ENCODE results near the gene CCDC12. TPM values are rescaled to one million over a fixed set of nuclear protein-coding genes. Genes with fewer than 3 reads are reported as not detected.

CCDC12 gene
- total RNA-seq, 1 donor from 2014 or later = 28.6 TPM

DNA sequence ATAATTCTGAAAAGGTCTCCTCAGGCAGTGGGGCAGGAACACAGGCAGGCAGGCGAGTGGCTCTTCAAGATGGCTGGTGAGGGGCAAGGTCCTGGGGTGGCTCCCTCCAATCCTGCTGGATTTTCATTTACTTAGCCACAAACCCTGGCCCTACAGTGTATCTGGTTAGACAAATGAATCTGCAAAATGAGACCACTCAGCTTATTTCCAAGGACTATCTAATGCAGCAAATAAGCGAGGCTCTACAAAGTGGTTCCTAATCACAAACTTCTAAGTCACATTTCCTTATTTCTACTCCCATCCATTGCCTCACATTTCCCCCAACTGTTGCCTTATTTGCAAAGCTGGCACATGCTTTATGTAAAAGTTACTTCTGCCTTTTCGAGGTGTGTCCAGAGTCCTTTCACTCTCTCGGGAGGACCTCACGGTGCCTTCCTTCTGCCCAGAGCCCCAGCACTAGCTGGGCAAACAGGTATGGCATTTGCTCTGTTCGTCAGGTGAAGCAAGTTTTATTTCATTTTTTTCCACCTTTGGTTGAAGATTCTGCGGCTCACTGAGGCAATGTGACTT, 40.5 kb downstream of the CCDC12 start:
- no peak for DNase-seq

DNA sequence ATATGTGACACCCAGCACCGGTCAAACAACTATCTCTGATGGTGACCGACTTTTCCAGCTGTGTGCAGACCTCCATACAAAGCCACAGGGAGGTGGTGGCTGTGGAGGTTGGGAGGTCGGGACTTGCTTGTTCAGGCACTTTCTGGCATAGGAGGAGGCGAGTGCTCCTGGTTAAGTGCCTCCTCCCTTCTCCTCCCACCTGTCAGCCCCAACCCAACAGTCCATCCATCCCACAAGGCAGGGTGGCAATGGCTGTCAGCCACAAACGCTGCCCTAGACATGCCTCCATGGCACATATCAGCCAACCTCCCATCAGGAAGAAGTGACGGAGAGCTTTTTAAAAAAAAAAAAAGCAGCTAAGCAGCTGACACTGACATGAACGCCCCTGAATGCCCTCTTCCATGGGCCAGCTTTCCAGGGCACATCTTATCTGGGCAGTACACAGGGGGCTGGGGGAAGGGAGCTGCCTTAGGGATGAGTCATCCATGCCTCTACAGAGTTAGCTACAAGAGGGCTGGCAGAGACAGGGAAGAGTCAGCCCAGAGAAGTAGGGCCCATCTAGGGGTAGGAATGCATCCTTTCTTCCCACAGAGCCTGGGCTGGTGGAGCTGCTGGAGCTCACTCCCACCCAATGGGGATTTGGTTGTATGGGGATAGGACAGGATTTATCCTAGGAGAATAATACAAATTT, 41.2 kb downstream of the CCDC12 start:
- DNase-seq = peak; percentile 94

DNA sequence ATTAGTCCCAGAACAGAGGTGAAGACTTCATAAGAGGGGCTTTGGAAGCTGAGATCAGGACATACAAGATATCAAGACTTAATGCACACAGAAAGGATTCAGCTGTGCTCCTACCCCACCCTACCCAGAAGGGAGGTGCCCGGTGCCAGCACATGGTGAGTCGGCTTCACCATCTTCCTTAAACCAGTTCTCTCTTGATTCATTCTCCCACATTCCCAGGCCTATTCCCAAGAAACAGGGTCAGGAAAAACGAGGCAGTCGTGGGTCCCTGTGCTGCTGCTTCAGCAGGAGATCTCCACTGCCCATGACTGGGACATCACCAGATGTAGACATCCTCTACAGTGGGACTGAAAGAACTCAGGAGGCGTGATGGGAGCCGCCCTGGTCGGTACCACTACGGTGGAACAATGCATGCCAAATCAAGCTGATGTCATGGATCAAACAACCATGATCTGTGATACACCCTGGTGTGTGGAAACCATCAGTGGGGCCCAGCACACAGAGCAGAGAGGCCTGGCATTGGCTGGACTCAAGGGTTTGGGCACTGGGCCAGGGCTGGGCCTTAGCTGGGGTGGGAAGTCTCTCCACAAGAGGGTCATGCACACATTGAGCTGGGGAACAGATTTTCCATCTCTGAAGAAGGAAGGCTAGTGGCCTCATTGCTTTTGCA, 41.9 kb downstream of the CCDC12 start:
- DNase-seq = peak; percentile 91

DNA sequence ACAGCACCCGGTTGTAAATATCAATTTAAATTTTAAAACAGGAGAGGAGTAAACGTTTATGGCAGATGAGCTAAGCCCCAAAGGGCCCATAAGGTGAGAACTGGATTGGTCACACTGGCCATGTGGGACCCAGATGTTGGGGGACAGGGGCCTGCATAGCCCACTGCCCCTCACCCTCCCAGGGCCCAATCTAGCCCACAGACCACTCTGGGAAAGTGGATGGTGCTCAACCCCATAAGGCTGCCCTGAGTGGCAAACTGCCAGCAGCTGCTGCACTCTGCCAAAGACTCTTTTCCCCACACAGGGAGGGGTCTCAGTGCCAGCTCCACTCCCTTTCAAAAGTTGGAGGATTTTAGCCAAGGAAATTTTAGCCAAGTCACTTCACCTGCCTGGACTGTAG, 42.5 kb downstream of the CCDC12 start:
- peak; percentile 85 for DNase-seq

GRCh38 chr3:46933261-46933660, 43.3 kb downstream of the CCDC12 start:
- no peak for DNase-seq

DNA sequence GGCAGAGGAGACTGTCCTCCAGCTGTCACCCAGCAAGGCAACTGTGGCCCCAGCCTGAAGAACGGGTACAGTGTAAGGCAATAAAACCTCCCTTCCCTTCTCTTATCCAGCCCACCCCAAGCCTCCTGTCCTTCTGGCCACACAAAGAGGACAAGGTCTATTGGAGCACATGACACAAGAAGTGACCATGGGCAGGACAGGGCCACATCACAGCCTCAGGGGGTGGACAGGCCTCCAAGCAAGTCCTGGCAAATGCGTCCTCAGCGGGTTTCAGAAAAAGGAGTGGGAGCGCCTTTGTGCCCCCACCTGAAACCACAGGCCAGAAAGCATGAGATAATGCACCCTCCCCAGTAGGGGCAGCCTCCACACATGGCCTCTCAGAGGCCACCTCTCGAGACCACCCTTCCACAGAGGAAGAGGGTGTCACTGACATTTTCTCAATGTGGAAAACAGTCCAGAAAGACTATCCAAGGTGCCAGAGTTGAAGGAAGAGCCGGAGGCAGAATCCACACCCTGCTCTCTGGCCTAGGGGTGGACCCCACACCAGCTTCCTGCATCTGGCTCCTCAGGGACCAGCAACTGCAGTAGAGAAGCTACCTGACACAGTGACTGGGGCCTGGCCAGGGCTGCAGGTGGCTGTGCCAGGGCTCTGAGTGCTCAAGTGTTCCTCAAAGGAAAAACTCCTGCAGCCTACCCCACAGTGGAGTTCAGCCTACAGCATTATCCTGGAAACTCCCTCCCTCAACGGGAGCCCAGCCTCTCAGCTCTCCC, 43.9 kb downstream of the CCDC12 start:
- no peak for DNase-seq

GRCh38 chr3:46931631-46932331, 44.8 kb downstream of the CCDC12 start:
- peak; percentile 54 for DNase-seq

DNA sequence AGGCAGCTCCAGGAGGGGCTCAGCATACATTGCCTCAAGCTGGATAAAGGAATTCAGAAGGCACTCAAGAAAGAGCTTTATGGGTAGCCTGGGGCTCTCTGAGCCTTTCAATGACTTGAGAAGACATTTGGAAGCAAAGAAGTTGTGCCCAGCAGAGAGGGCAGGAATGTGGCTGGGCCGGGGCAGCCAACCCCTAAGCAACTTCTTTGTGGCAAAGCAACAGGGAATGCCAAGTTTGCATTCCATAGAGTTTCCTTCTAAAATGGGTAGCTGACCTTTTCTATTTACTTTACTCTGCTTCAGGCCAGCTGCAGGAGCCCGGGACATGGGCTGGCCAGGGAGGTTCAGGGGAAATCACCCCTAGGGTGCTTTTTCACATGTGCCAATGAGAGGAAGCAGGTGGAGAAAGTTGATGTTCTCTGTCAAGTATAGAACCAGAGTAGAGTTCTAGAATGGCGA, 45.6 kb downstream of the CCDC12 start:
- no peak for DNase-seq

- DNase-seq = no peak
Observed at GRCh38 chr3:46930166-46930944, 46.2 kb downstream of the CCDC12 start.

GRCh38 chr3:46929324-46929723, 47.2 kb downstream of the CCDC12 start:
- no peak for DNase-seq

GRCh38 chr3:46928282-46928681, 48.3 kb downstream of the CCDC12 start:
- no peak for DNase-seq

GRCh38 chr3:46927718-46928073, 48.8 kb downstream of the CCDC12 start:
- DNase-seq = no peak

GRCh38 chr3:46926871-46927717, 49.5 kb downstream of the CCDC12 start:
- no peak for DNase-seq

GRCh38 chr3:46926447-46926846, 50.1 kb downstream of the CCDC12 start:
- DNase-seq = no peak

DNA sequence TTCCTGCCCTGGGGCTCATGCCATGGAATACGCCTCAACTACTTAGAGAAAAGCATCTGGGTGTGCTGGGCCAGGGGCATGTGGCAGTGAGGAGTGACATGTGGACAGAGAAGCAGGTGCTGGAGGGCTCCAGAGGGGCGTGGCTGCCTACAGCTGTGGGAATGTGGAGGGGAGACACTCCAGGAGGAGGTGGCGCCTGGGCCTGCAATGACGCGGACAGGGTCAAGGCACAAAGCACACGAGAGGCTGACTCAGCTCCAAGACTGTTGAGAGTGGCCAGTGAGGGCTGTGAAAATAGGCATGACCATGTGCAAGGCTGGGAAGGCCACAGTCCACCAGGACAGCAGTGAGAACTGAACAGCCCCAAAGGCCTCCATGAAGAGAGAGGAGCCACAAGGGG, 50.5 kb downstream of the CCDC12 start:
- peak; percentile 94 for DNase-seq

GRCh38 chr3:46925585-46925934, 51.0 kb downstream of the CCDC12 start:
- no peak for DNase-seq

DNA sequence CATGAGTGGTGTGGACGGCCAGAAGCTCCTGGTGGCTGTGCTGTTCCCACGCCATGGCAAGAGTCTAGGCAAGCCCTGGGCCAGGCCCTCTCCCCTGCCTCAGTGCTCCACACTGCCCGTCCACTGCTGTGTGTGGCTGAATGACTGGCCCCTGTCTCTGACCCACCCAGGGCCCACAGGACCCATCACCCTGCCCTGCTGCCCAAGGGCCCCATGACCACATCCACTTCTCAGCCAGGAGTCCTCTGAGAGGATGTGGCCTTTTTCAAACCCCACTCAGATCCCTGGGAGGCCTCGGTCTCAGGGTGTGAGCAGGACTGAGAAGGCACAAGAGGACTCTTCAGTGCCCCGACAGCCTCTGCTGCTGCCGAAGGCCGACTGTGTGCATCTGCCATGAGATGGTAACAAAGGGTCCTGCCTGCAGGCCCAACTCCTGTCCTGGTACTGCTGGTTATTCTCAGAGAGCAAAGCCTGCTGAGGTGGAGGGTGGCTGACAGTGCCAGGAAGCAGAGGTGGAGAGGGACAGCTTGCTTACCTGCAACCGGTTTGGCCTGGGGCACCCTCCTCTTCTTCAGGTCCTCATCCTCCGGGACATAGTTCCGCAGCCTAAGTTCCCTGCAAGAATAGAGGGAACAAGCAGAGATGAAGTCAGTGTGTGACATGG, 51.5 kb downstream of the CCDC12 start:
- DNase-seq = no peak

DNA sequence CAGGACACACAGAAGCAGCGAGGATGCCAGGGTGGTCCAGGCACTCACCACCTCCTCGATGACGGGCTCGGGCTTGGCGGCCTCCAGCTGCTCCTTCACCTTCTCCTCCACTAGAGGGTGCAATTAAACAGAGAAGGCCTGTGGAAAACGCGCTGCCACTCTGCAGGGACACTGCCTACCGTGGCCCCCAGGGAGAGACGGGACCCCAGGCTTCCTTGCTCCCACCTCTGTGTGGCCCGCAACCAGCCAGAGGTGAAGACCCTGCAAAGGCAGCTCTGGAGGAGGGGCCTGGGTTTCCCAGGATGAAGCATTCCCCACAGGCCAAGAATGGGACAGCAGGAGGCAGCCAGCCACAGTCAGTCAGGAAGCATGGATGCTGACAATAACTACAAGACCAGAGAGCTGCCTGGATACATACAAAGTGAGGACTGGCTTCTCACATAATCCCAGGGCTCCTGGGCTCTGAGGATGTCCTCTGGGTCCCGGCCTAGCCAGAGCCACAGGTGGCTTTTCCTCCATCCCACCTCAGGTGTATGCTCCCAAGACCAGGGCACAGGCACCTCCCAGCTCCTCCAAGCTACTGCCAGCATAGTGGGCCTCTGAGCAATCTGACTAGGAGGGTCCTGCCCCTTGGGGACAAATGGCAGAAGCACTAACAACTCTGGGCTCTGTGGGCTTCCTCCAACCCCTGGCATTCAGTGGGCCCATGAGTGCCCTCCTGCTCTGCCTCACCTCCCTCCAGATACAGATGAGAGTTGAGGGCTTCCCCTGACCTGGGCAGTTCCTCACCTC, 52.8 kb downstream of the CCDC12 start:
- DNase-seq = no peak

- no peak for DNase-seq
Observed at GRCh38 chr3:46922871-46923558, 53.5 kb downstream of the CCDC12 start.
